Large intestine (tissue), 3 donors: Measurements from ENCODE around the gene PDXP. TPM values are rescaled to one million over a fixed set of nuclear protein-coding genes. Genes with fewer than 3 reads are reported as not detected.
A peak's percentile ranks its signal among the peaks of the same experiment; 100 is the strongest.

Source experiments
- DNase-seq, 2 donors: peaks; one replicate each; pipeline versions ENCODE4 v3.0.0 to v3.0.0-alpha.2; 2013
- H3K27ac ChIP-seq: one replicate; pipeline ENCODE4 v1.5.1; 2013; ENCODE audit warnings: low read length
- H3K27me3 ChIP-seq: 2 replicates; pipeline ENCODE4 v1.6.1; 2013; ENCODE audit warnings: low read length; ENCODE audit not compliant: control insufficient read depth, insufficient read depth
- H3K36me3 ChIP-seq: 2 replicates; pipeline ENCODE4 v1.6.1; 2013; ENCODE audit warnings: low read length; ENCODE audit not compliant: control insufficient read depth, insufficient read depth
- H3K4me1 ChIP-seq: one replicate; pipeline ENCODE4 v1.6.1; 2013; ENCODE audit warnings: low read length; ENCODE audit not compliant: control insufficient read depth, insufficient read depth
- H3K4me3 ChIP-seq: one replicate; pipeline ENCODE4 v1.5.1; 2013; ENCODE audit warnings: low read length
- H3K9me3 ChIP-seq: one replicate; pipeline ENCODE4 v1.6.1; 2013; ENCODE audit warnings: mild to moderate bottlenecking, low read depth, low read length, moderate library complexity; ENCODE audit not compliant: control insufficient read depth
- WGBS: methylation state at CpG from one replicate; pipeline ENCODE4 v1.1.5; 2013; ENCODE audit warnings: low lambda C conversion rate; ENCODE audit not compliant: insufficient coverage; 5-methylcytosine and 5-hydroxymethylcytosine counted together
- polyA plus RNA-seq: library from polyadenylated mRNA; unstranded; fragments of 120-200 nt; gene quantifications from one replicate; pipeline ENCODE4 v1.2.1, GENCODE V29; 2013

Gene PDXP
- polyA plus RNA-seq, 1 donor, result 24.7 TPM

DNA sequence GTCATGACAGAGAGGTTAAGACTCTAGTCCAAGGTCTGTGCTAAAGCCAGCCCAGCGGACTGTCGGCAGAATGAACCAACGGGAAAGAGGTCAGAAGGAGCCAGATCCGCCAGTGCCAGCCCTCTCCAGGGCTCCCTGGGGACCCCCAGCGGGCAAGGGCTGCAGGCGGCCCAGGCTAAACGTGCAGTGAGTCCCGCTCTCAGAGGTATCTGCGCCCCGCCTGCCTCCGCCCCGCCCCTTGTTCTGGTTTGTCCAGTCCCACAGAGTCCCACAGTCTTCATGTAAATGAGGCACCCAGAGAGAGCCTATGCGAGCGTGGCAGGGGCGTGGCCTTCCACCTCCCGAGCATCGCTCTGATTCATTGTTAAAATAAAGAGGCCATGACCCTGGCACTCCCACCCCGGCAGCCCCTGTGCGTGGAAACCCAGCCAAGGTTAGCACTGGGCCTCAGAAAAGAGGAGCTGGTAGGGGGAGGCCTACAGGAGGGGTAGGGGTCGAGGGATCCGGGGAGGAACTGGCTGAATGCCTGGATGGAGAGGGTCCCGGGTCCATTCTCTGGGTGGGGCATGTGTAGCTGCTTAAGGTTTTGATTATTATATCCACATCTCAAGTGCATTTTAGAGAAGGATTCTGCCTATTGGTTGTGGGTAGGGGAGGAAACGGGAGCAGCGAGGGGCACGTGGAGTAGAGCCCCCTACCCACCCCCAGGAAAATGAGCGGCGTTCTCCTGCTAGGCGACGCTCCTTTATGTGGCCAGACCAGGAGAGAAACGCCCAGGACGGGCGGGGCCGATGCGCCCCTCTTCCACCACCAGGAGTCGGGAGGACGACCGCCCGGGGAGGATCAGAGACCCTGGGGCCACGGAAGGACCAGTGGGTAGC is 38.4 kb downstream of the PDXP start, which contains the start of gene TRIOBP:
Gene TRIOBP (plus strand): TSS at position 392 of the 881 bp plus-strand sequence. CDS start 4,318 bp downstream, outside the sequence.
- H3K27ac ChIP-seq, result no peak within 1 kb of the TSS
- peaks cover 19% of the 10 kb centered on the region for H3K36me3 ChIP-seq
- no CpG with 5 or more reads among the region's 39 CpGs for WGBS
- H3K27me3 ChIP-seq, result no peaks in the 10 kb centered on the region
- peak; percentile 89 to 94 for DNase-seq
- no peaks in the 10 kb centered on the region for H3K9me3 ChIP-seq
- H3K4me3 ChIP-seq, result peak within 1 kb of the TSS; percentile 31
- H3K4me1 ChIP-seq, result peaks cover 16% of the 10 kb centered on the region

DNA sequence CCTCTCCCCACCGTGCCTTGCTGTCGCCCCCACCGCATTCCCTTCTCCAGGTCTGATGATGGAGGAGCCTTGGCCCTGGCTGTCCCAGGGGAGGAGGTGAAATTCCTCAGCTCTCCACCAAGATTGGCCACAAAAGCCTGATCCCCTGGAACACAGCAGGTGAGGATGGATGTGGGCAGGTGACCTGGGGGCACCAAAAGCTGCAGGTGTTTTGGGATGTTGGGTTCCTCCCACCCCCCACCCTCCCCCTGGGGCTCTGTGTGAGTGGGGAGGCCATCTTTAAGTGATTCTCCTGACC is 39.0 kb downstream of the PDXP start:
- no CpG with 5 or more reads among the region's 3 CpGs for WGBS
- H3K27me3 ChIP-seq, result no peaks in the 10 kb centered on the region
- no peak overlapping the region for H3K27ac ChIP-seq

DNA sequence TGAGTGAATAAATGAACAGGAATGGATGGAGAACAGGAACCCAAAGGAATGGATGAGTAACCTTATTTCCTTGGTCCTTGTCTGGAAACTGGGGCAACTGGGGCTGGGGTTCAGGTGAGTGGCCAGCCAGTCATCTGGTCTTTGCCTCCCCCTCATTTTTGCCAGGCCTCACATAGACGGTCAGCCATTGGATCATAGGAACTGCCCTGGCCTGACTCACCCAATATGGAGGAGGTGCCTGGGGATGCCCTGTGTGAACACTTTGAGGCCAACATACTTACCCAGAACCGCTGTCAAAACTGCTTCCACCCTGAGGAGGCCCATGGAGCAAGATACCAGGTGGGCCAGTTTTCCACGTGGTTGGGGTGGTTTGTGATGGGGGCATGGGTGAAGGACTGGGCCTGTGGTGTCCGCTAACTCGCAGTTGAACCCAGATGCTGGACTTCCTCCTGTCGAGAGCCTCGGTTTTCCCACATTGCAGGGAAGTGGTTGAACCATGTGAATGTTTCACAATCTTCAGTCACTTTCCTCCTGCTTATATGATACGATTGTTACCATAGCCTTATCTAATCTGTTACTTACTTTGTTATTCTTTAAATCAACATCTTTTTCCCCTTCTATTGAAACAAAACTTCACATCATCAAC is 42.7 kb downstream of the PDXP start:
- Histone ChIP-seq H3K27me3 (no peaks in the 10 kb centered on the region), H3K4me1 (peaks cover 12% of the 10 kb centered on the region), H3K27ac (no peak overlapping the region), H3K4me3 (no peak overlapping the region), H3K36me3 (no peaks in the 10 kb centered on the region), H3K9me3 (no peaks in the 10 kb centered on the region)
- WGBS, result no CpG with 5 or more reads among the region's 8 CpGs
- peak; percentile 12 to 39 for DNase-seq

More for the DNA sequence above, 39.0 kb downstream of the PDXP start:
- H3K4me1 ChIP-seq, result peaks cover 16% of the 10 kb centered on the region
- H3K9me3 ChIP-seq, result no peaks in the 10 kb centered on the region
- H3K36me3 ChIP-seq, result peaks cover 15% of the 10 kb centered on the region
- H3K4me3 ChIP-seq, result peak overlapping the region; percentile 18
- DNase-seq, result no peak

DNA sequence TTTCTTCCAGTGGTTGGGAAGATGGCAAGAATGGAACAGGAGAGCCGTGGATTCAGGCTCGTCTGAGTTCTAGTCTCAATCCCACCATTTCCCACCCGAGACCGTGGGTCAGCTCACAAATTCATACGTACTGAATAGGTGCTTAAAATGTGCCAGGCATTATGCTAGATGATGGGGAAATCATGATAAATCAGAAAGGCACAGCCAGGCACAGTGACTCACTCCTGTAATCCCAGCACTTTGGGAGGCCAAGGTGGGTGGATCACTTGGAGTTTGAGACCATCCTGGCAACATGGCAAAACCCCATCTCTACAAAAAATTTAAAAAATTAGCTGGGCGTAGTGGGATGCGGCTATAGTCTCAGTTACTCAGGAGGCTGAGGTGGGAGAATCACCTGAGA is 45.4 kb downstream of the PDXP start:
- WGBS, result no CpG with 5 or more reads among the region's 7 CpGs
- no peaks in the 10 kb centered on the region for H3K27me3 ChIP-seq
- no peak for DNase-seq
- H3K27ac ChIP-seq, result no peak overlapping the region
- H3K9me3 ChIP-seq, result peaks cover under 1% of the 10 kb centered on the region
- peaks cover 5% of the 10 kb centered on the region for H3K4me1 ChIP-seq
- H3K36me3 ChIP-seq, result no peaks in the 10 kb centered on the region
- H3K4me3 ChIP-seq, result no peak overlapping the region

DNA sequence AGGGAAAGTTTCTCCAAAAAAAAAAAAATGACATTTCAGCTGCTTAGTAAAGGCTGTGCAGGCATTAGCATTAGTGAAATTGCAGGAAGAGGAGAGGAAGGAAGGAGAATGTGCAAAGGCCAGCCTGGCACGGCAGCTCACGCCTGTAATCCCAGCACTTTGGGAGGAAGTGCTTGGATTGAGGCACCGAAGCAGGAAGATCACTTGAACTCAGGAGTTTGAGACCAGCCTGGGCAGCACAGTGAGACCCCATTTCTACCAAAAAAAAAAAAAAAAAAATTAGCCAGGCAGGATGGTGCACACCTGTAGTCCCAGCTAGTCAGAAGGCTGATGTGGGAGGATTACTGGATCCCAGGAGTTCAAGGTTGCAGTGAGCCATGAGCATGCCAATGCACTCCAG is 46.1 kb downstream of the PDXP start:
- no peak overlapping the region for H3K27ac ChIP-seq
- no peaks in the 10 kb centered on the region for H3K27me3 ChIP-seq
- H3K4me1 ChIP-seq, result peaks cover 5% of the 10 kb centered on the region
- no peaks in the 10 kb centered on the region for H3K36me3 ChIP-seq
- no peak for DNase-seq
- peaks cover 8% of the 10 kb centered on the region for H3K9me3 ChIP-seq
- WGBS, result no CpG with 5 or more reads among the region's 3 CpGs
- no peak overlapping the region for H3K4me3 ChIP-seq

DNA sequence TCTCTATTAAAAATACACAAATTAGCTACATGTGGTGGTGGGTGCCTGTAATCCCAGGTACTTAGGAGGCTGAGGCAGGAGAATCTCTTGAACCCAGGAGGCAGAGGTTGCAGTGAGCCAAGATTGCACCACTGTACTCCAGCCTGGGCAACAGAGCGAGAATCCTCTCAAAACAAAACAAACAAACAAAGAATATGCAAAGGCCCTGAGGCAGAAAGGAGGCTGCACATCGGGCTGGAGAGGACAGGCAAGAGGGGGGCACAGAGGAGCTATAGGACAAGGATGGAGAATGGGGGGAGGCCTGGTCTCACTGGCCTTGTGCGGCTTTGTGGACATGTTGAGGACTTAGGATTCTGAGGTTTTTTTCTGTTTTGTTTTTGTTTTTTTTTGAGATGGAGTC is 46.7 kb downstream of the PDXP start:
- Histone ChIP-seq H3K27me3 (no peaks in the 10 kb centered on the region), H3K36me3 (no peaks in the 10 kb centered on the region), H3K27ac (no peak overlapping the region), H3K4me1 (peaks cover 5% of the 10 kb centered on the region), H3K4me3 (no peak overlapping the region), H3K9me3 (peaks cover 8% of the 10 kb centered on the region)
- DNase-seq, result no peak
- 100% methylated on average over 2 of the region's 3 CpGs for WGBS

DNA sequence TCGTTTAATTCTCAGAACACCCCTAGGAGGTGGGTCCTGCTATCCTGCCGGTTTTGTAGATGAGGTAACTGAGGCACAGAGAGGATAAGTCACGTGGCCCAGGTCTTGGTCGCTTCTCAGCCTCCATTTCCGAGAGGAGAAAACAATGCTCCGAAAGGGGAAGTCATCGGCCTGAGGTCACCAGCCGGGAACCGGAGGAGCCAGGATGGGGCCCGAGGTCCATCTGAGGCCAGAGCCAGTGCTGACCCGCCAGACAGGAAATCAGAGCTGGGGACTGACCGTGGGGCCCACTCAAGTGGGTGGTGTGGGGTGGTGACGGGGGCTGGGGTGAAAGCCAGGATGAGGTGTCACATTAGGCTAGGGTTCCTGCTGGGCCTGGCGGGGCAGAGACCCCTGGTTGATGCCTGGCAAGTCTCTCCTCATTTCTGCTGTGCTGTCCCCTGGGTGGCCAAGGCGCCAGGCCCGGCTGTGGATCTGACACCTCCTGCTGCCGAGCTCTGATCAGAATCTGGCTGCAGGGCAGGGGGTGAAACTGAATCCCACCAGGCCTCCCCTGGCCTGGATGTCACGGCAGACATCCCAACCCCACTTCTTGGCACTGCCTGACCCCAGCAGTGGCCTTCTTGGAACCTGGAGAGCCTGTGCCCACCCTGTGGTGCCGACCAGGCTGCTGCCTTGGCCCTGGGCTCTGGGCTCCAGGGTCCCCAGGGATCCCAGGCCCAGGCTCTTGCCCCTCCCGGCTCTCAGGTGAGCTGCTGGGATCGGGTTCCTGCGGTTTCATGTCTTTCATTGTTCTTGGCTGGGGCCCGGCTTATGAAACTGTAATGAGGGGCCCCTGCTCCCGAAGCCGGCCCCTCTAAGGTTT is 50.3 kb downstream of the PDXP start:
- Histone ChIP-seq H3K9me3 (peaks cover 8% of the 10 kb centered on the region), H3K27ac (no peak overlapping the region), H3K27me3 (no peaks in the 10 kb centered on the region), H3K36me3 (no peaks in the 10 kb centered on the region), H3K4me1 (no peaks in the 10 kb centered on the region), H3K4me3 (no peak overlapping the region)
- no peak for DNase-seq
- no CpG with 5 or more reads among the region's 25 CpGs for WGBS

DNA sequence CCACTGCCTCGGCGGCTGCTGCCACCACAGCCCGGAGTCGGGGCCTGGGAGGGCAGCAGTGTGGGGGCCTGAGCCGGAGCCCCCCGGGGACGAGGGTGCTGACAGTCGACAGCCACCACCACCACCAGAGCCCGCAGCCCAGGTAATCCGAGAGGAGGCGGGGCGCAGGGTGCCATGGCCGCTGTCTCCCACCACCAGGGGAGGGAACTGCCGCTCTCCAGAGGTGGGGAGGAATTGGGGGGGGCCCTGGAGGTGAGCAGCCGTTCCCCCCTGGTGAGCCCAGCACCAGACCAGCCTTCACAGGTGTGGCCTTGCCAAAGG is 50.9 kb downstream of the PDXP start:
- Histone ChIP-seq H3K9me3 (peaks cover 8% of the 10 kb centered on the region), H3K27ac (no peak overlapping the region), H3K27me3 (no peaks in the 10 kb centered on the region), H3K4me1 (no peaks in the 10 kb centered on the region), H3K36me3 (no peaks in the 10 kb centered on the region), H3K4me3 (no peak overlapping the region)
- DNase-seq, result no peak
- no CpG with 5 or more reads among the region's 15 CpGs for WGBS

DNA sequence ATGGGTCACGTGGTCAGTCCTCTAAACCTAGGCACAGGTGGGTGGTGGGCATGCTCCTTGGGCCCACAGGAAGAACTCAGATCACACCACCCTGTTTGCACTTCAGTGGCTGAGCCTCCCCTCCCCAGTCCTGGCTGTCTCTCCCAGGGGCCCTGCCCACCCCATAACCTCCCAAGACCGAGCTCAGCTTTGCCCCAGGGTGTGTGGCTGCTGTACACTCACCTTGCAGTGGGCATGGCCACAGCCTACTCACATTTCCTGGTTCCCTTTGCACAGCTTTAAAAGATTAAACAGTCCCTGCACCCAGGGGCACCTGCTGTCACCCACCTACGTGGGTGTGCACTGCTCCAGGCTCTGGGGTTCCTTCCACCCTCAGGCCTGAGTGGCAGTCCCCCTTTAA is 52.2 kb downstream of the PDXP start:
- DNase-seq, result no peak
- H3K36me3 ChIP-seq, result no peaks in the 10 kb centered on the region
- H3K4me1 ChIP-seq, result no peaks in the 10 kb centered on the region
- no CpG with 5 or more reads among the region's 3 CpGs for WGBS
- no peaks in the 10 kb centered on the region for H3K27me3 ChIP-seq
- no peak overlapping the region for H3K4me3 ChIP-seq
- H3K27ac ChIP-seq, result no peak overlapping the region
- H3K9me3 ChIP-seq, result peaks cover 8% of the 10 kb centered on the region

DNA sequence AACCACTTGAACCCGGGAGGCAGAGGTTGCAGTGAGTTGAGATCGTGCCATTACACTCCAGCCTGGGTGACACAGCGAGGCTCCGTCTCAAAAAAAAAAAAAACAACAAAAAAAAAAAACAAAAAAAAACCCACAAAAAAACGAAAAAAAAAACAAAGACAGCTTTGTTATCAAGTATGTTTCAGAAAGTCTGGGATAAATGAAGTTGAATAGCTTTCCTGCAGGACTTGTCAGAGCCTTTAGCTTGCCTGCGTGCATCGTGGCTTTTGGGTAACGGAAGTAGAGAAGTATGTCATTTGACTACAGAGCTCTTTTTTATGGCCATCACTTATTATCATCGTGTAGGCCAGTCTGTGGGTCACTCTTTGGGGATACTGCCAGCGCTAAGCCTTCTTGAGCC is 53.0 kb downstream of the PDXP start:
- Histone ChIP-seq H3K27ac (no peak overlapping the region), H3K27me3 (no peaks in the 10 kb centered on the region), H3K4me3 (no peak overlapping the region), H3K9me3 (peaks cover 8% of the 10 kb centered on the region), H3K36me3 (no peaks in the 10 kb centered on the region), H3K4me1 (no peaks in the 10 kb centered on the region)
- 96% methylated on average over 4 of the region's 10 CpGs for WGBS
- DNase-seq, result no peak
